Fibroblast of gingiva (primary cell): Measurements from ENCODE around the gene ANTXR1.
"Not testable (repeated sequence)": the region's sequence is repeated elsewhere in the genome, so short reads cannot be mapped to it uniquely, and the experiment has no call there.

ENCODE experiments used
- DNase-seq: peaks from one replicate; pipeline ENCODE4 v3.0.0-alpha.2; 2011; ENCODE audit warnings: low read depth

Gene ANTXR1

DNA sequence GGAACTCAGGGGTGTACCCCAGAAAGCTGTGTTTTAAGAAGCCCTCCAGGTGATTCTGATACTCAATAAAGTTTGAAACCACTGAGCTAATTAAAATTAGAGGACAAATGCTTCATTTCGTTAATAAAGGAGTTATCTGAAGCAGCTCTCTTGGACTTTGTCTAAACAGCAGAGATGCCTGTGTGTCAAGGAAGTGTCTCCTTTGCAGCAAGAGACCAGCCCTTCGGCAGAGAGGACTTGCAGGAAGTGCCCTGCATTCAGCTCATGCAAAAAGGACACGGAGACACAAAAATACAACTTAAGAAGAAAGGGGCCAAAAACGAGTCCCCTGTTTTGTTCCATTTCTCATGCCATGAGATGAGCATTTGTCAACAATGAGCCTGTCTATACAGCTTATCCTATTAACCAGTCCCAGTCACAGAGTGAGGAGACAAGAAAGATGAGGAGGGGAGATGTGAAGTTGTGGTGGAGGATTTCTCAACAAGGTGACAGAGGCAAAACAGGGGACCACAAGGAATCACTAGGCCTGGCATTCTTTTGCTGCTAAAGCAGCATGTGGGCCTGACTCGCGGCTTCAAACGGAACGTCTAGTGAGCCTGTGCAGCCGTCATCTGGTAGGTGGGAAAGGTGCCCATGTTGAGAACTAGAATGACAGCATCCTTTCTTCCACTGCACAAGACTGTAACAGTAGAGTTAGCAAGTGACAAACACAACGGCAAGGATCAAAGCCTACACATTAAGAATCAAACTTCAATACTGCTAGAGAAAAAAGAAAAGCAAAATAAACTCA, 152.3 kb downstream of the ANTXR1 start:
- DNase-seq, result no peak

DNA sequence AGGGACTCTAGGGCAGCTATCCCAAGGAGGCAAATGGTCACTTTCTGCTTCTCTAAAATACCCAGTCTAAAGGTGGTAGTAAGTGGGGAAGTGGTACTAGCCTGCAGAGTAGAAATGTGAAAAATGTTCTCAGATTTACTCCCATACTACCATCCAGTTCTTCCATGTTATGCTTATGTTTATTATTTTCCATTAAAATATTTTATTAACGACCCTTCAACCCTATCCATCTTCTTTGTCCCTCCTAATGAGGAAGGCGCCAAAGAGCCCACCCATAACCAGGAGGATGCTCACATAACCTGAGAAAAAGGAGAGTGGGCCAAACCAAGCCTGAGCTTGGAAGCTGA, 153.5 kb downstream of the ANTXR1 start:
- DNase-seq, result no peak

DNA sequence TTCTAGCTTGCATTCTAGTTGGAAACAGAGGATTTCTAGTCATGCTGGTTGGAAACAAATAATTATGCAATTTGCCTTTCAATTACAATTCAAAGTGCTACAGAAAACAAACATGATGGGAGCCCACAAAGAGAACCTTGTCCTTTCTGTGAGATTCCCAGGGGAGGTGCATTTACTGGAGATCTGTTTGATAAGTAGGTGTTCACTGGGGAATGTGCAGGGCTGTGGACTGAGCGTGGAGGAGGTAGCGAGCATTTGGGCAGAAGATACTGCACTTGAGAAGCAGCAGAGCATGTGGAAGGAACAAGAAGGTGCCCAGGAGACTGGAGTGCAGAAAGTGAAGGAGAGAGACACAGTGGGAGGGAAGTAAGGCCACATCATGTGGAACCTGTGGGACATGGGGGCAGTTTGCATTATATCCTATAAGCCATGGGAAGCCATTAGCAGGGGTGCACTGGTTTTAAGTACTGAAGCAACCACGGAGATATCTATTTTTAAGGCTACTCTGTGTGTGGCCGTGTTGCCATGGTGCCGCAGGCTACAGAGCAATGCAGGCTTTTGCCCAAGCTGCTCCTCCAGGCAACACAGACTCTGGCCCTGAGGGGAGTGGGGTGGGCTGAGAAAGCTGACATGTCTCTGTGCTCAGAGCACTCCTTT, 154.0 kb downstream of the ANTXR1 start:
- no peak for DNase-seq

DNA sequence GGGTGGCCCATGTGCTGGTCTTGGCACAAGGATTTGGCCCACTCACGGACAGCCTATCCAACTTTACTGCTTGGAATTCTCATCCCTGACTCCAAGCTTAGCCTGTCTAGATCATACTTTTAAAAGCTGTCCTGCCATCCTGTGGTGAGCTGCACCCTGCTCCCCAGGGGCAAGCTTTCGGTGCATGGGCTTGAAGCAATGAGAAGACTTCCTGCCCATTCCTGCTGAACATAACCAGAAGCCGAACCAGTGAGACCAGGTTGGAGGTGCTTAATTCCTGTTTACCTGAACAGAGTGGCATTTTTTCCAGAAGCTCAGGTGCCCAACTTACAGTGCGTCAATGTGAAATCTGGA, 154.5 kb downstream of the ANTXR1 start:
- DNase-seq, result no peak

DNA sequence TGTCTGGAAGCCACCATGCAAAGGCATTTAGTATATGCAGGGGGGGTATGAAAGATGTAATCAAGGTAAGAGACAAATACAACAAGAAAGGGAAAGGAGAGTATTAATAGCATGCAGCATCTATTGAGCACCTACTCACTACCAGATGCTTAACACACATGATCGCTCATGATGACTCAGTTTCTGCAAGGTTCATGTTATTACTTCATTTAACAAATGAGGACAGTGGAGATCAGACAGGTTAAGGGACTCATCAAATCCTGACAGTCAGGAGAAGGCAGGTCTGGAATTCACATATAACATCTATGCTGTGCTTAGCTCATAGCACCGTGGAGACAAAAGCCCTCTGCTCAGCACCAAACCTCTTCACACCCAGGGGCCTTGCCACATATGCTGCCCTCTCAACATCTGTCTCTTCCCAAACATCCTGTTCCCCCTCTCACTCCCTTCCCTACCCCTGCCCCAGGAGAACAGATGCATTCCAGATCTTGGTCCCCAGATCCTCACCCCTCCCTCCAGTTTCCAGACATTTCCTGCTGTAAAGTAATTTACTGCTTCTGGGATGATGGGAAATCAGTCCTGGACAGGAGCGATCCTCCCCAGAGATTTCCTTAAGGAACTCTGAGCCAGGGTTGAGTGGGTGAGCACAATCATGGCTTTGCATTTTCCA, 155.3 kb downstream of the ANTXR1 start:
- DNase-seq, result no peak

DNA sequence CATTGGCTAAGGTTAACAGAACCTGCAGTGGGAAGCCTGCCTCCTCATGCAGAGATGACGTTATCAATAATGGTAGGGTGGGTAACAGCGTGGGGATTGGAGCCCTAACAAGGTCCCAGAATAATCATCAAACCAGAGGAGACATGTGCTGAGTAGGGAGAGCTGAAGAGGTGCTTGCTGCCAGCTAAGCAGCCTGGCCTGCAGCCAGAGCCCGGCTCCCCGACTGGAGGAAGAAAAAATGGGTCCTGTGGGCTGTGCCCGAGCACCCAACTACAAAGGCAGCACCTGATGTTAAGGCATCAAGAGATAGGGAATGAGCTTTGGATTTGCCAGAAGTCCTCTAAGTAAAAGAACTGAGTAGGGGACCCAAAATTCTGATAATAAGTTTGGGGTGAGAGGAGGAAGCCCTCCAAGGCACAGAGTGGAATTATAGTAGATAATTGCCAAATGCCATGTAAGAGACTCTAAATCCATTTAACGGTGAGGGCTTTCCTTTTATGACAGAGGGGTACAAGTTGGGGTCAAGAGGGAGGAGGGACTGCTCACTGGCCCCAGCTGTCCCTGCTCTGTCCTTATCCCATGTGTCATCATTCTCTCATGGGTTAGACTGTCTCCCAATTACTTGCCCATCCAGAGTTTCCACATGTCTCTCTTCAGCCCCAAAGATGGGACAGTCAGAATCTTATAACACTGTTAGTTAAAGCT, 156.1 kb downstream of the ANTXR1 start:
- DNase-seq, result no peak

DNA sequence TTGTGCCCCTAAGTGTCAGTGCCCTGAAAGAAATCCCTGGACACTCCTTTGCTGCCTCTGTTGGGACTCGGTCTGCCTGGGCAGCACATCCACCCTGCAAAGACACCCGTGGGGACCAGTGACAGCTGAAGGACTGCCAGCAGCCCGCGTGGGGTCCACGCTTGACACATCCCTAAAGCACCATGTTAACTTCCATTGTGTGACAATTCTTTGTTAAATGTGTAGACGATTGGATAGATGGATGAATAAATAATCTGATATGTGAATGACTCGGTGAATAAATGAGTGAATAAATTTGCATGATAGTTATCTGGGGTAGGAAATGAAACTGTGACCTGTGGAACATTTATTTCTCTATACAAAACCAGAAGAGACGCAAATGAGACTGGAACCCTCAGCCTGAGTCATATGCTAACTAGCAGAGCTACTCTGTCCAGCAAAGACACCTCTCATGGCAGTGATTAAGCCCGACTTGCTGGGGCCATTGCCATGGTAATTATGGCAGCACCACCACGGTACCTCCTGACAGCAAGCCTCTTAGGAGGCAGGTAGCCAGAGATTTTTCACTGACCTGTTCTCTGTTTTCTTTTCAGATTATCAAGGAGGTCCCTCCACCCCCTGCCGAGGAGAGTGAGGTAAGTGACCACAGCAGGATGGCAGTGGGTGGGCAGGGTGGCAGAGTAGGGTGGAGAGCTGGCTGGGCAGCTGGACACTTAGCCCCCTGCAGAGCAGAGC, 156.8 kb downstream of the ANTXR1 start:
- no peak for DNase-seq

DNA sequence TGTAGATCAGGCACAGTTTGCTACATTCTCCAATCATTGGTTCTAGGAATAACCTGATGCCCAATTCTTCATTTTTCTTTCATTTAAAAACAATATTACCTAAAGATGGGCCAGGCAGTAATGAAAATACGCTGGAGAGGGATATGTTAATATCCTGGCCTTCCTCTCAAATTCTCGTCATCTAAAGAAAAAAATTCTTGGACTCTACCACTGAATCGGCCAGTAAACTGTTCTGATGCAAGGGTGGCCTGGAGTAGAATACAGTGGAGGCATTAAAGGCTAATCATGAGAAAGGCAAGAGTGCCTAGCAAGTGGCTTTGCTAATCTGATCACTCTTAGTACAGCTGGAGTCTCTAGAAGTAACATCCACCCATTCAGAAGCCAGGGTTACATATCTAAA, 157.7 kb downstream of the ANTXR1 start:
- no peak for DNase-seq

DNA sequence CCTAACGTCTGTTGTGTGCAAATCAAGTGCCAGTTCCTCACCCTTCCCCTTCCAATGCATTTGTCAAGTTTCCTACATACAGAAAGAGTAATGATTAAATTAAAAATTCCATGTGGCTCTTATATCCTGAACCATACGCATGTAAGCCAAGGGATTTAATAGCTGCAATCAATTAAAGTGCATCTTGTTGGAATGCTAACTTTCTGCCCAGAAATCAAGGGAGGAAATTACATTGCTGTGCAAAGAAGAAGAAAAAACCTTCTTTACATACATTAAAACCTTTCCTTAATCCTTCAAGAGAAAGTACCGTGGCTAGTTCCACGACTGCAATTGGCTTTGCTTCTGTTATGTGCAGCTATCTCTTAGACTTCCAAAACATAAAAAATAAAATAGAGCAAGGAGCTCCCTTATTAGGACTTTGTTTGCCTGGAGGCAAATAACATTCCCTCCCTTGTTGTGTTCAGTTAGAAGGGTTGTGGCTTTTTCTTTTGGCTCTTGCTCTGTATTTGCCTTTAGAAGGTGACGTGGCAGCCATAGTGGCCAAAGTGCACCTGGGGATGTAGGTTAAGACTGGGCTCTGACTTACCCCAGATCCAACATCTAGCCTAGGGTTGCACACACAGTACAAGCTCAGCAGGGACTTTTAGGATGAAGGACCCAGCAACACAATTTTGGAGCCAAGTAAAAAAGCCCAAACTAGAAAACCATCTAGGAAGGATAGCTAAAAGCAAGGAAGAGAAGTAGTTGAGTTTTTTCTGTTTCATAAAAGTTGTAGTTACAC, 158.3 kb downstream of the ANTXR1 start:
- DNase-seq, result no peak

DNA sequence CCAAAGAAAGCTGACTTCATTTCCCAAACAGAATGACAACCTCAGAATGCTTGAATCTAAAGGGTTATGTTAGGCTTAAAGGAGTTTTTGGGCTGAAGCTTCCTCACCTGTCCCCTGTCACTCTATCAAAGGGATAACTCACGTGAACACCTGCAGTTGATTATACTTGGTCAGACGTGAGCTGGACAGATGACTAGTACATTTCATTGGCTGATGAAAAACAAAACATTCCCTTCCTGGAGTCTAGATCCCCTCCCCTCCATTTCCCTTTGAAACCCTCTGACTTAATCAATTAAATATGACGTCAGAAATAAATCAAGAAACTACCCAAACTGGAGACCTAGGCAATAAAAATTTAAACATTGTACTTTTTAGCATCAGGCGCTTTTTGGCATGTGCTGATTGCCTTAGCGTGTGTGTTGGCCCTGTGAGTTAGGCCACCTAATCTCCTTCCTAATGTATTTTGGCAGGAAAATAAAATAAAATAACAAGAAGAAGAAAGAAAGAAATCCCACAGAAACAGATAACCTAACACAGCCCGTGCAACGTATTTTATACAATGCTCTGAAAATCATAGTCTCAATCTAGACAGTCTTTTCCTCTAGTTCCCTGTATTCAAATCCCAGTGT, 159.0 kb downstream of the ANTXR1 start:
- DNase-seq, result no peak

DNA sequence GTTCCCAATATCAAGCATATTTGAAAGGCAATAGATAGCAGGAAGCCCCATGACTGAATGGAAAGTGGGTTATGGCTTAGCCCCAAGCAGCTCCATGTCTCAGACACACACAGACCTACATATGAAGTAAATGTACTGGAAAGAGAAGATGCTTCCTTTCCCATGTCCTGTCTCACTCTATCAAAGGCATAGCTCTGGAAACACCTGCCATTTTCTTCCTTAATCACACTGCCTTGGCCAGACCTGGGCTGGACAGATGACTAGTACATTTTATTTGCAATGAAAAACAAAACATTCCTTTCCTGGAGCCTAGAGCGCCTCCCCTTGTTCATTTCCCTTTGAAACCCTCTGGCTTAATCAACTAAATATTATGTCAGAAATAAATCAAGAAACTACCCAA, 160.7 kb downstream of the ANTXR1 start:
- DNase-seq, result no peak

DNA sequence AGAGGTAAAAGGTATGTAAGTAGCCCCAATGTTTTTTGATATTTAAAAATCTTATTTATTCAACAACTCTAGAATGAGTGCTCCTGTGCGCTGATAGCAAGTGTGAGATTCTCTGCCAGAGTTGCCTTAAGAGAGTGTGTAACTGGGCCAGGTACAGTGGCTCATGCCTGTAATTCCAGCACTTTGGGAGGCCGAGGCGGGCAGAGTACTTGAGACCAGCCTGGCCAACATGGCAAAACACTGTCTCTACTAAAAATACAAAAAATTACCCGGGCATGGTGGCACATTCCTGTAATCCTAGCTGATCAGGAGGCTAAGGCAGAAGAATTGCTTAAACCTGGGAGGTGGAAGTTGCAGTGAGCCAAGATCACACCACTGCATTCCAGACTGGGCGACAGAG, 161.2 kb downstream of the ANTXR1 start:
- DNase-seq, result not testable (repeated sequence)

DNA sequence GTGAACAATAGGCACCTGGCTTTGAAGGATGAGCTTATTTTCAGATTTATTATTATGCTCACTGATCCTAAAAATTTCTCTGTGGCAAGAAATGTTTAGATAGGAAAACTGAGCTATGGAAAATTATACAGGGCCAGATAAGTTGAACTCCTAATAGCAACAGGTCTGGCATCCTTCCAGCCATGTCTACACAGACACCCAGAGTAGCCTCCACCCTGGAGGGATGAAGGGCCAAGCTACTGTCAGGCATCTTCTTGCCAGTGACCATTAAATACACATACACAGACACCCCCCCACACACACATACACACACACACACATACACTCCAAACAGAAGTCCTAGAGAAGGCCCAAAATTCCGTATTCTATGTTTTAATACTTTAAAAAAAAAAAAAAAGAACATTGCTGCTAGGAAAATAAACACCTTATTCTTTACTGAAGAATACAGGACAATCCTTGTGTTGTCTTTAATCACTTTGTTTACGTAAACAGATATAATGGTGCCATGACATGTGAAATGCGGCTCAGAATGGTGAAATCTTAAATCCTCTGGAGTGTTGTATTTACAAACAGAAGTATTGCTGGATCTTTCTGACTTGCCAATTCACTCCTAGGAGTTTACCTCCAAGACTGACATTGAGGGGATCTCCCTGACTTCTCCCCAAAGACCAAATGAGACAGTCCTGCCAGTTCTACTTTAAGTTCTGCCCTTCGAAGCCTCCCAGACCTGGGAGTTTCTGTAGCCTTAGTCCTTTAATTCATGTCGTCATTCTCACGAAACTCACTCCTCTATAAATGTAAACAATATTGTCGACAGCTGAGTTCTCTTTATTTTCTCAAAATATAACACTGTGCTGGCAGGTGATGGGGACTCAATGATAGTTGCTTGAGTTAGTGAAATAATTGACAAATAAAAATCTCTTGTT, 163.1 kb downstream of the ANTXR1 start:
- DNase-seq, result peak; percentile 33

DNA sequence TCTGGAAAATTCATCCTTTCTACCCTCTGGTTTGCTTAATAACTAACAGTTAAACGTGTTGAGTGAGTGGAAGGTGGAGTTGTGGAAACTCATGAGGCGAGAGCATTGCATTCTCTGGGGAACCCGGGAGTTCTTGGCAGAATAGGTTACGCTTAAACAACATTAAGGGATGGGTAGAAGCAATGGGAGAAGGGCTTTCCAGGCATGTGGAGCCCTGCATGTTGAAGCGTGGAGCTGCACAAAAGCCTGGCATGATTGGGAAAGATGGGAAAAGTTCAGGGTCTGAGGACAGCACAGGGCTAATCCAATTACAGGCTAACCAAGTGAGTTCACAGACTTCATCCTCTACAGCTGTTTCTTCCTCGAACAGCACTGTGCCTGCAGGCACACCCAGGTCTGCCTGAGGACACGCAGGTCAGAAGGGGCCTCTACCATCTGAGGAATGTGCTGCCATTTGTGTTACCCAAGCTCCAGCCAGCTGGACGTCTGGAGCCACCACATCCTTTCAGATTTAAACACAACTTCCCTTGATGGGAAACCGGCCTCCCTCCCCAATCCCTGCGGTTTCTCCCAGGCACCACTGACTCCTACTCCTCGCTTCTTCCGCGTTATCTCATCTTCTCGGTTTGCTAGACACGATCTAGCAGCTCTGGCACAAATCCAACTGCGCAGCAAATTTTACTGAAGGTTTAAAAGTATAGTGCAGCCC, 164.2 kb downstream of the ANTXR1 start:
- DNase-seq, result peak; percentile 99

DNA sequence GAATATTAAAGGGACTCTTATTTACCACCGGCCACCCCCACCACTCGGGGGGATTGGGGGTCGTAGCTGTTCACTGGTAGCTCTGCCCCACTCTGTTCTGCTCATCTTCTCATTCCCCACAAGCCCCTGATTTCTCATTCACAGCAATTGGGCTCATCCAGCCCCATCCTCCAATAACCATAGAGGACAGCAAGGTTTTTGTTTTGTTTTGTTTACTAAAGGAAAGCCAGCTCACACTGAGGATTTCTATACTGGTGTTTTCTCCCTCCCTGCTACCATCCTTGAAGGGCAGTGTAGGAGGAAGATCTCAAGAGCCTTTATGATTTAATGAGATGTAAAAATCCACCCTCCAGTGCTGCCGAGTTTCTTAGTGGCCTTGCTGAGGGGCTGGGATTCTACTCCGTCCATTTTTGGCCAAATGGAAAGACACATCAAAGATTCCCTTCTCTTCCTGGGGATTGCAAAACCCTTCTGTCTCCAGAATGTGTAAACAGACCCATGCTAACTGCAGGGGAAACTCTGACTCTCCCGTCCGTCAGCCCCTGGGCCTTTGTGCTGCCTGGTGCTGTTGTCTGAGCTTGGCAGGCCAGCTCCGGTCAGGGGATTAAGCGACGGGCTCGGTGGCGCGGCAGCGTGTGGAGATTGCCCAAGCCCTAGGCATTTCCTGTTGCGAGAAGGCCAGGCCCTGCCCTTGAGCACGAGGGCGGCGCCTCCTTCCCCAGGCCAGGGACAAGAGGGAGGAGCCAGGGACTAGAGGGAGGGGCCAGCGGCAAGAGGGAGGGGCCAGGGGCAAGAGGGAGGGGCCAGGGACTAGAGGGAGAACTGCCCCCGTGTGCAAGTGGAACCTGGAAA, 165.0 kb downstream of the ANTXR1 start:
- peak; percentile 99 for DNase-seq

DNA sequence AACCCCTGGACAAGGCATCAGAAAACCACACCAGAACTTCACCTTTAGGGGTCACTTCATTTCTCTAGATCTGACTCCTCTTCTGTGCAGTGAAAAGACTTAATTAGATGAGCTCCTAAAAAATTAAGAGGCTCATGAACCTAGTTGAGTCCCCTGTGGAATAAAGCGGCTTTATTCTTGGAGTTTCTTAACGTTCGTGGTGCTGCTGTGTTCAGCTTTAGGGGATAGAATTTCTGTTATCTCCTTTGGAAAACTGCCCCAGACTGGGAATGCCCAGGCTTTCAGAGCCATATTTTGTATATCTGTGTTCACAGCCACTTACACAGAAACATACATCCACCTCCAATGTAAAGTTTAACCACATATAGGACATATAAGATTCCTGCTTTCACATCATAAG, 165.8 kb downstream of the ANTXR1 start:
- DNase-seq, result no peak

DNA sequence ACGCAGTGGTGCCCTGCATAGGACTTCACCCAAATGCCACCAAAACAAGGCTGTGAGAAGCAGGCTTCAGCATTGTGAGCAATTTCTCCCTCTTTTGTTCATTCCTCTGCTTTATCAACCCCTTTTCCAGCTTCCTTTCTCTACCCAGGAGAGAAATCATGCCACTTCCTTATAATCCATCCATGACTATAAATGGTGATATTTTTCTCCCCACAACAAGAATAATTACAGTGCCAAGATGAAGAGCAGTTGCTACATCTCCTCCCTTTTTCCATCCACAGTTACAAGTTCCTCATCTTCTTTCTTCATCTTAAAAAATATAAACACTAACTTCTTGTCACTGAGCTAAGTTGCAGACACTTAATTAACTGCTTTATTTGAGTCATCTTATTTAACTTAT, 167.2 kb downstream of the ANTXR1 start:
- no peak for DNase-seq

DNA sequence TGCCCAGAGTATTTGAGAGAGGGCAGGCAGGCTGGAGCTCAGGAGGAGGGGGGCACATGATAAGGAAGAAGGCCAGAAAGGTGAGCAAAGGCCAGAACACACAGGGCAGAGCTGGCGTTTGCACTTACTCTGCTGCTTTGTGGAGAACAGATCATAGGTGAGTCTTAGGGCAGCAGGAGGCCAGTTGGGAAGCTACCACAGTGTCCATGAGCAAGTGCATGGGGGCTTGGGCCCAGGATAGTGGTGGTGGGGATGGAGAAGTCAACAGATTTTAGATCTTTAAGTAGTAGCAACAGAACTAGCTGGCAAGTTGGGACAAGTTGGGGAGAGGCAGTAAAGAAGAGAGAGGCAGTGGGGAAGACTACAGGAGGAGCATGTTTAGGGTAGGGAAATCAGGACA, 168.0 kb downstream of the ANTXR1 start:
- no peak for DNase-seq
